Parathyroid adenoma (tissue), 2 donors: ENCODE measurements around the gene TRMU.

Experiments
- H2AFZ ChIP-seq: fragments of 300-600 bp; sonication (generic); one replicate; pipeline ENCODE4 v1.7.0; 2017; ENCODE audit warnings: antibody characterized with exemption, mild to moderate bottlenecking
- H3K27ac ChIP-seq: fragments of 300-600 bp; sonication (generic); one replicate; pipeline ENCODE4 v1.7.0; 2017
- H3K27me3 ChIP-seq: fragments of 300-600 bp; sonication (generic); one replicate; pipeline ENCODE4 v1.7.0; 2017; ENCODE audit warnings: low read length; ENCODE audit not compliant: control insufficient read depth, insufficient read depth
- H3K36me3 ChIP-seq: fragments of 300-600 bp; sonication (generic); one replicate; pipeline ENCODE4 v1.7.0; 2017; ENCODE audit warnings: low read length; ENCODE audit not compliant: control insufficient read depth, insufficient read depth
- H3K4me1 ChIP-seq: fragments of 300-600 bp; sonication (generic); one replicate; pipeline ENCODE4 v1.7.0; 2017; ENCODE audit warnings: control low read depth
- H3K4me2 ChIP-seq: fragments of 300-600 bp; sonication (generic); one replicate; pipeline ENCODE4 v1.7.0; 2017; ENCODE audit warnings: low read length
- H3K4me3 ChIP-seq: fragments of 300-600 bp; sonication (generic); one replicate; pipeline ENCODE4 v1.7.0; 2017; ENCODE audit warnings: low read depth, low read length
- H3K79me2 ChIP-seq: fragments of 300-600 bp; sonication (generic); one replicate; pipeline ENCODE4 v1.7.0; 2017; ENCODE audit warnings: control low read depth
- H3K9ac ChIP-seq: fragments of 300-600 bp; sonication (generic); one replicate; pipeline ENCODE4 v1.7.0; 2017; ENCODE audit warnings: mild to moderate bottlenecking
- H3K9me3 ChIP-seq: fragments of 300-600 bp; sonication (generic); one replicate; pipeline ENCODE4 v1.7.0; 2017; ENCODE audit warnings: low read length; ENCODE audit not compliant: control insufficient read depth
- CTCF ChIP-seq: fragments of 300-600 bp; sonication (generic); IDR thresholded peaks from one replicate; pipeline ENCODE4 v1.7.0; 2017; ENCODE audit warnings: antibody characterized with exemption, mild to moderate bottlenecking
- donor health status: primary hyperparathyroidism.

TRMU gene

GRCh38 chr22:46295277-46295971 lies 40.1 kb upstream of the TRMU start:
- no peaks in the 10 kb centered on the region for H3K27me3 ChIP-seq
- no peak overlapping the region for H3K9ac ChIP-seq
- H3K4me3 ChIP-seq: no peak overlapping the region
- no peak overlapping the region for H3K27ac ChIP-seq
- no peaks in the 10 kb centered on the region for H3K36me3 ChIP-seq
- H3K79me2 ChIP-seq: no peaks in the 10 kb centered on the region
- no peaks in the 10 kb centered on the region for H3K9me3 ChIP-seq
- TF ChIP-seq CTCF: no peak
- H3K4me1 ChIP-seq: peaks cover 5% of the 10 kb centered on the region
- peak overlapping the region; percentile 95 for H3K4me2 ChIP-seq
- H2AFZ ChIP-seq: peak overlapping the region; percentile 93

- TF ChIP-seq CTCF: peak; percentile 24
- Histone ChIP-seq H3K27ac (peak within 1 kb of the TSS; percentile 73), H3K9me3 (no peaks in the 10 kb centered on the region), H3K27me3 (no peaks in the 10 kb centered on the region), H3K4me2 (peak within 1 kb of the TSS; percentile 95), H3K4me1 (peaks cover 5% of the 10 kb centered on the region), H2AFZ (peak within 1 kb of the TSS; percentile 93), H3K36me3 (no peaks in the 10 kb centered on the region), H3K4me3 (peak within 1 kb of the TSS; percentile 73), H3K9ac (no peak within 1 kb of the TSS), H3K79me2 (no peaks in the 10 kb centered on the region)
These were observed 39.0 kb upstream of the TRMU start, which contains the start of gene GTSE1 for GRCh38 chr22:46296257-46297150. Gene GTSE1 (plus strand): TSS chr22:46296870. CDS start chr22:46297401, 531 bp downstream.

DNA sequence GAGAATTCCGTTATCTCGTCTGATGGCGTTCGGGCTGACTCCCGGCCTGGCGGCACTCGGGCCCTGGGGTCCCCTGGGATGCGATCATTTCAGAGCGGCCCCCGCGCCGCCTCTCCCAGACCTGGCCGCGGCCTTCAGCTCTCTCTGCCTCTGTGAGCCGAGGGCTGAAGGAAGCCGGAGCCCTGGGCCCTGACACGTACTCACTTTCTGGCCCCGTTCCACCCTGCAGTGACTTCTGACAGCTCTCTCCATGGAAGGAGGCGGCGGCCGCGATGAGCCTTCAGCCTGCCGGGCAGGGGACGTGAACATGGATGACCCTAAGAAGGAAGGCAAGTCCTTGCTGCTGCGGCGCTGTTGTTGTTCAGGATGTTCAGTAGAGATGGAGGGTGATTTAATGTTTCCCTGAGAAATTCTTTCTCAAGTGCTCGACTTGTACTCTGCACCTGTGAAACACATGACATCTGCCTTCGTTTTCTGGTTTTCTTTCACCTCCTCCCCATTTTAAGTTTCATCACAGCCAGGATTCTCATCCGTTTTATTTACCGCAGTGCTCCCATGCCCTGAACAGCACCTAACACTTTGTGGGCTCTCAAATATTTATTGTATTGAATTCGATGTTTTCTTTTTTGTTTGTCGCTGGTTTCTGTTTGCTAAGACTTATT lies 38.2 kb upstream of the TRMU start:
- H3K36me3 ChIP-seq: no peaks in the 10 kb centered on the region
- no peaks in the 10 kb centered on the region for H3K9me3 ChIP-seq
- no peak overlapping the region for H3K9ac ChIP-seq
- no peaks in the 10 kb centered on the region for H3K27me3 ChIP-seq
- no peaks in the 10 kb centered on the region for H3K79me2 ChIP-seq
- peak overlapping the region; percentile 93 for H2AFZ ChIP-seq
- peaks cover 5% of the 10 kb centered on the region for H3K4me1 ChIP-seq
- peak overlapping the region; percentile 95 for H3K4me2 ChIP-seq
- no peak overlapping the region for H3K27ac ChIP-seq
- TF ChIP-seq CTCF: no peak
- H3K4me3 ChIP-seq: peak overlapping the region; percentile 73

GRCh38 chr22:46299101-46299500 lies 36.4 kb upstream of the TRMU start:
- H3K4me3 ChIP-seq: no peak overlapping the region
- no peaks in the 10 kb centered on the region for H3K36me3 ChIP-seq

More at GRCh38 chr22:46299101-46299500, 36.4 kb upstream of the TRMU start:
- no peak overlapping the region for H3K9ac ChIP-seq
- H3K9me3 ChIP-seq: no peaks in the 10 kb centered on the region
- no peak for TF ChIP-seq CTCF
- no peaks in the 10 kb centered on the region for H3K27me3 ChIP-seq
- no peak overlapping the region for H3K4me2 ChIP-seq
- peaks cover 5% of the 10 kb centered on the region for H3K4me1 ChIP-seq
- no peaks in the 10 kb centered on the region for H3K79me2 ChIP-seq
- H2AFZ ChIP-seq: no peak overlapping the region
- no peak overlapping the region for H3K27ac ChIP-seq
